GM12801 (cell line): ENCODE results near the gene FBN1.

Source experiments
- CTCF ChIP-seq: IDR thresholded peaks from one replicate; pipeline ENCODE4 v1.5.1; 2011; ENCODE audit warnings: control low read depth; ENCODE audit not compliant: insufficient read length; ENCODE audit errors: extremely low read depth

Gene FBN1

GRCh38 chr15:48622237-48622636 is 23.3 kb downstream of the FBN1 start:
- TF ChIP-seq CTCF: no peak

- TF ChIP-seq CTCF: no peak
These were observed 26.1 kb downstream of the FBN1 start for GRCh38 chr15:48619446-48619845.

- no peak for TF ChIP-seq CTCF
These were observed 27.9 kb downstream of the FBN1 start for GRCh38 chr15:48617619-48618018.

GRCh38 chr15:48616216-48616615 is 29.3 kb downstream of the FBN1 start:
- no peak for TF ChIP-seq CTCF

- TF ChIP-seq CTCF: no peak
These were observed 31.5 kb downstream of the FBN1 start for GRCh38 chr15:48614051-48614450.

GRCh38 chr15:48609486-48609885 is 36.0 kb downstream of the FBN1 start:
- no peak for TF ChIP-seq CTCF

GRCh38 chr15:48607846-48608245 is 37.7 kb downstream of the FBN1 start:
- TF ChIP-seq CTCF: no peak

GRCh38 chr15:48604567-48604966 is 40.9 kb downstream of the FBN1 start:
- no peak for TF ChIP-seq CTCF
